ENCODE data around the gene UNK.

UNK gene, protein sequence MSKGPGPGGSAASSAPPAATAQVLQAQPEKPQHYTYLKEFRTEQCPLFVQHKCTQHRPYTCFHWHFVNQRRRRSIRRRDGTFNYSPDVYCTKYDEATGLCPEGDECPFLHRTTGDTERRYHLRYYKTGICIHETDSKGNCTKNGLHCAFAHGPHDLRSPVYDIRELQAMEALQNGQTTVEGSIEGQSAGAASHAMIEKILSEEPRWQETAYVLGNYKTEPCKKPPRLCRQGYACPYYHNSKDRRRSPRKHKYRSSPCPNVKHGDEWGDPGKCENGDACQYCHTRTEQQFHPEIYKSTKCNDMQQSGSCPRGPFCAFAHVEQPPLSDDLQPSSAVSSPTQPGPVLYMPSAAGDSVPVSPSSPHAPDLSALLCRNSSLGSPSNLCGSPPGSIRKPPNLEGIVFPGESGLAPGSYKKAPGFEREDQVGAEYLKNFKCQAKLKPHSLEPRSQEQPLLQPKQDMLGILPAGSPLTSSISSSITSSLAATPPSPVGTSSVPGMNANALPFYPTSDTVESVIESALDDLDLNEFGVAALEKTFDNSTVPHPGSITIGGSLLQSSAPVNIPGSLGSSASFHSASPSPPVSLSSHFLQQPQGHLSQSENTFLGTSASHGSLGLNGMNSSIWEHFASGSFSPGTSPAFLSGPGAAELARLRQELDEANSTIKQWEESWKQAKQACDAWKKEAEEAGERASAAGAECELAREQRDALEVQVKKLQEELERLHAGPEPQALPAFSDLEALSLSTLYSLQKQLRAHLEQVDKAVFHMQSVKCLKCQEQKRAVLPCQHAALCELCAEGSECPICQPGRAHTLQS

DNA sequence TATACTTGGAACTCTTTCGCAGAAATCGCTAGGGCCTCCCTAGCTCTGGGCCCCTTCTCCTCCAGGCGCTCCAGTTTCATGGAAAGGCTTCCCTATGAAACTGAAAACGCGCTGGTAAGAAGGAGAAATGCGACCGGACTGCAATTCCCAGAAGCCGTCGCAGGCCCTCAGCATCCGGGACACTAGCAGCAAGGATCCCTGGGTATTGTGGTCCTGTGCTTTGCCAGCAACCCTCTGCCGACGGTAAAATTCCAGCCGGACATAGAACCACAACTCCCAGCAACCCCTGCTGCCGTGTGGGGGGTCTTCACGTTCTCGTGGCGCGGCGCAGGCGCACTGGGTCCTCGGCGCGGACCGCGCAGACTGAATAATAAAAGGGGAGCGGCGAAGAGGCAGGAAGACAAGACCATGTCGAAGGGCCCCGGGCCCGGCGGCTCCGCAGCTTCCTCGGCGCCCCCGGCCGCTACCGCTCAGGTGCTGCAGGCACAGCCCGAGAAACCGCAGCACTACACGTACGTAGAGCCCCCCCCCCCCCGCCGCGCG, at the start of gene UNK:
UNK (plus strand) TSS at position 334 of the 543 bp plus-strand sequence; CDS start at position 409, 75 bp downstream.
- DNase-seq, result peak; percentile 92 to 94

DNA sequence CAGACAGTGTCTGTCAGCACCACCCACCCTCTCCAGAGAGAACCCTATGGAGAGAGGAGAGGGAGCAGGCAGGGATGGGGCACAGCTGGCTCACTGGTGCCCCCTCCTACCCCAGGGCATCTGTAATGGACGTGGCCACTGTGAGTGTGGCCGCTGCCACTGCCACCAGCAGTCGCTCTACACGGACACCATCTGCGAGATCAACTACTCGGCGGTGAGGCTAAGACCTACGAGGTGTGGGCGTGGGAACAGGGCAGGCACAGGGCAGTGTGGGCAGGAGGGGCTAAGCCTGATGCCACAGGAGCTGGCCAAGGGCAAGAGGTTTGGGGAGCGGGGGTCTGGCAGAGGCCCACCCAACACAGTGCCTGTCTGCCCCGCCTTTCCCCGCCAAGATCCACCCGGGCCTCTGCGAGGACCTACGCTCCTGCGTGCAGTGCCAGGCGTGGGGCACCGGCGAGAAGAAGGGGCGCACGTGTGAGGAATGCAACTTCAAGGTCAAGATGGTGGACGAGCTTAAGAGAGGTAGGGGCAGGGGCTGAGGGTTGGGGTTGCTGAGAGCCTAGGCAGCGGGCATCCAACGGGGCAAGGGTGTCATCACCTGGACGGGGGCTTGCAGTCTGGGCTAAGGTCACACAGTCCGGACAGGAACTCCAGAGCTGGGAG, 48.3 kb upstream of the UNK start:
- no peak for DNase-seq

DNA sequence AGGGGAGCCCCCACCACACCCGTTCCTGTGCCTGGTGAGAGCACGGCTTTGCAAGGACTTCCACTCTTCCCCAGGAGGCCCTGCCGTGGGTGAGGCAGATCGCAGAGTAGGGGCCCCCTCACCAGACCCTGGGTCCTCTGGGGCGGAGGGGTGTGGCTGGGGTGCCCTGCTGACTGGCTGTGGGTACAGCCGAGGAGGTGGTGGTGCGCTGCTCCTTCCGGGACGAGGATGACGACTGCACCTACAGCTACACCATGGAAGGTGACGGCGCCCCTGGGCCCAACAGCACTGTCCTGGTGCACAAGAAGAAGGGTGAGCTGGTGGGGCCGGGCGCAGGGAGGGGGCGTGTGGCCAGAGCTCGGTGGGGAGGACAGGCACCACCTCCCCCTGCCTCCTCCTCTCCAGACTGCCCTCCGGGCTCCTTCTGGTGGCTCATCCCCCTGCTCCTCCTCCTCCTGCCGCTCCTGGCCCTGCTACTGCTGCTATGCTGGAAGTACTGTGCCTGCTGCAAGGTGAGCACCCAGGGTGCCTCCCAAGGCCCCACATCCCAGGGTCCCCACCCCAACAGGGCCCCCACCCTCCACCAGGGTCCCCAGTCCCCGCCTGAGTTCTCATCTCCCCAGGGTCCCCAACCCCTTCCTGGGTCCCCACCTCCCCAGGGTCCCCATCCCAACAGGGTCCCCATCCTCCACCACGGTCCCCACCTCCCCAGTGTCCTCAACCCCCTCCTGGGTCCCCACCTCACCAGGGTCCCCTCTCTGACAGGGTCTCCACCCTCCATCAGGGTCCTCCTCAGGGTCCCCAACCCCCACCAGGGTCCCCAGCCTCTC, 47.3 kb upstream of the UNK start:
- no peak for DNase-seq

DNA sequence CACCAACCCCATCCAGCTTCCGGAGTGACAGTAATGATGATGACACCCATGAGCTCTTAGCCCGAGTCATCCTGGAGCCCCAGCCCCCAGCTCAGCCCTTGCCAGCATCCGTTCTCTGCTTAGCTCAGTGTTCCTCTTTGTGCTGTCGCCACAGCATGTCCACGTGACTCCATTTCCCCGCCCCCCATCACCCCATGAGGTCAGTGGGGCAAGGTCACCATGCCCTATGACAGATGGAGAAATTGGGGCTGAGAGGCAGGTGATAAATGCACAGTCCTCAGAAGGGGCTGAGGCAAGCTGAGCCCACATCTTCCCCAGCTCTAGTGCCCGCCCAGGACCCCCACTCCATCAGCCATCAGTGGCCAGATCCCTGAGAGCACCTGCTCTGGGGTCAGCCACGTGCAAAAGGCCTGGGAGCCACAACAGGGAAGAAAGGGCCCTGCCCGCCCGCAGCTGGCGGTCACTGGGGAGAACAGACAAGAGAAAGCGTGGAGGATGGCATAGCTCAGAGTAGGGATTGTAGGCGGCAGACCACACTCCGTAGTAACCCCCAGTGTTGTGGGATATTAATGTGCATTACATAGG, 46.3 kb upstream of the UNK start:
- no peak for DNase-seq

DNA sequence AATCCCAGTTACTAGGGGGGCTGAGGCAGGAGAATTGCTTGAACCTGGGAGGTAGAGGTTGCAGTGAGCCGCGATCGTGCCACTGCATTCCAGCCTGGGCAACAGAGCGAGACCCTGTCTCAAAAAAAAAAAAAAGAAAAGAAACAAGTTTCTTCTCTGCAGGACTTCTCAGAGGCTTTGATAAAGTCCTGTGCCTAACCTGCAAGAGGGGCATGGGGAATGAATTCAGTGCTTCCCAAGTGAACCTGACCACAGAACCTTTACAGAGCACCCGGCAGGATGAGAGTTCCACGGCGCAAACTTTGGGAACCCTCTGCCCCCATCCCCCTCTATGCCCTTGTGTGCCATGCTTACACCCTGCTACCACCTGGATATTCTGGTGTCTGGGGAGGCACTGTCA, 45.4 kb upstream of the UNK start:
- no peak for DNase-seq

DNA sequence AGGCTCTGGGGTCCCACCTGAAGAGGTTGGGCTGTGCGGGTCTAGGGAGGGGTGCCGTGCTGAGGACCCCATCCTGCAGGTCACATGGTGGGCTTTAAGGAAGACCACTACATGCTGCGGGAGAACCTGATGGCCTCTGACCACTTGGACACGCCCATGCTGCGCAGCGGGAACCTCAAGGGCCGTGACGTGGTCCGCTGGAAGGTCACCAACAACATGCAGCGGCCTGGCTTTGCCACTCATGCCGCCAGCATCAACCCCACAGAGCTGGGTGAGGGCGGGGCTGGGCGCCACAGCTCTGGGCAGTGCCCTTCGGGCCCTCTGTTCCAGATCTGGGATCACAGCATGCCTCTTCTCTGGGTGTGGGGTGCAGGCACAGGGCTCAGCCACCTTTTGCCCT, 44.8 kb upstream of the UNK start:
- no peak for DNase-seq

DNA sequence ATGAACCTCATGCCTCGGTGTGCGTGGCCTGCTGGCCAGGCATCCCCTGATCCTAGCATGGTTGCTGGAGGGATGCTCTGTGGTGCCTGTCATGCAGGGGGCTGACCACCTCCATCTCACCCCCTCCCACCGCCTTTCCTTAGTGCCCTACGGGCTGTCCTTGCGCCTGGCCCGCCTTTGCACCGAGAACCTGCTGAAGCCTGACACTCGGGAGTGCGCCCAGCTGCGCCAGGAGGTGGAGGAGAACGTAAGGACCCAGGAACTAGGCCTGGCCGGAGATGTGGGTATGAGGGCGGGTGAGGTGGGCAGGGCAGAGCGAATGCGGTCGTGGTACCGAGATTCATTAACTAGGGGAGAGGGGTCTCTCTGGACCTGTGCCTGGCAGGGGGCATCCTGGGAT, 44.4 kb upstream of the UNK start:
- no peak for DNase-seq

DNA sequence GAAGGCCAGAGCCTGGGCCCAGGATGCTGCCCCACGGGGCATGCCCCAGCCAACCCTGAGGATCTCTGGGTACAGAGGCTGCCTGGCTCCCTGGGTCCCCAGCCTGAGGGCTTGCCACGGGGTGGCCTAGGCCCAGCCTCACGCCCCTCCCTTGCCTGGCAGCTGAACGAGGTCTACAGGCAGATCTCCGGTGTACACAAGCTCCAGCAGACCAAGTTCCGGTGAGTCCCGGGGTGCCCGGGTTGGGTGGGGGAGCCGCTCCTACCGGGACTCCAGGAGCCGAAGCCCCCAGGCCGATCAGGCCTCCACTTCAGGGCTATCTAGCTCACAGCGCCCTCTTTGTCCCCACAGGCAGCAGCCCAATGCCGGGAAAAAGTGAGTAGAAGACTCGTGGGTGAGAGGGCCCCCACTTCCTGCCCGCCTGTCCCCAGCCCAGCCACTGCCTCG, 44.0 kb upstream of the UNK start:
- DNase-seq, result no peak

DNA sequence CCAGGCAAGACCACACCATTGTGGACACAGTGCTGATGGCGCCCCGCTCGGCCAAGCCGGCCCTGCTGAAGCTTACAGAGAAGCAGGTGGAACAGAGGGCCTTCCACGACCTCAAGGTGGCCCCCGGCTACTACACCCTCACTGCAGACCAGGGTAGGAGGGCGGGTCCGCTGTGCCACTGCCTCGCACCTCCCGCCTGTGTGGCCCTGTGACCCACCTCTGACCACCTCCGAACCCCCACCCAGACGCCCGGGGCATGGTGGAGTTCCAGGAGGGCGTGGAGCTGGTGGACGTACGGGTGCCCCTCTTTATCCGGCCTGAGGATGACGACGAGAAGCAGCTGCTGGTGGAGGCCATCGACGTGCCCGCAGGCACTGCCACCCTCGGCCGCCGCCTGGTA, 42.3 kb upstream of the UNK start:
- no peak for DNase-seq

DNA sequence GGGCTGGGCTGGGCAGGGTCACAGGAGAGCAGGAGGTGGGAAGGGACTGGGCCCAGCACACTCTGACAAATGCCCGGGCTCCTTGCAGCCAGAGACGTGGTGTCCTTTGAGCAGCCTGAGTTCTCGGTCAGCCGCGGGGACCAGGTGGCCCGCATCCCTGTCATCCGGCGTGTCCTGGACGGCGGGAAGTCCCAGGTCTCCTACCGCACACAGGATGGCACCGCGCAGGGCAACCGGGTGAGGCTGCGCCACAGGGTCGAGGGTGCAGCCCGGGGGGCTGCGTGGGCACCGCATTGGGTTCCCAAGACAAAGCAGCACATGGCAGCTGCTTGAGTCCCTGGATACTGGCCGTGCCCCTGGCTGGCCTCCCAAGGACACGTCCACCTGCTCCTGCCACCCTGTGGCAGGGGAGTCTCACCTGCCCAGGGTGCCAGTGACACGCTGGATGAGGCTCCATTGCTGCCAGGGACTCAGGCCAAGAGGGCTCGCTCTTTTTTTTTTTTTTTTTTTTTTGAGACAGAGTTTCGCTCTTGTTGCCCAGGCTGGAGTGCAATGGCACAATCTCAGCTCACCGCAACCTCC, 40.9 kb upstream of the UNK start:
- no peak for DNase-seq

DNA sequence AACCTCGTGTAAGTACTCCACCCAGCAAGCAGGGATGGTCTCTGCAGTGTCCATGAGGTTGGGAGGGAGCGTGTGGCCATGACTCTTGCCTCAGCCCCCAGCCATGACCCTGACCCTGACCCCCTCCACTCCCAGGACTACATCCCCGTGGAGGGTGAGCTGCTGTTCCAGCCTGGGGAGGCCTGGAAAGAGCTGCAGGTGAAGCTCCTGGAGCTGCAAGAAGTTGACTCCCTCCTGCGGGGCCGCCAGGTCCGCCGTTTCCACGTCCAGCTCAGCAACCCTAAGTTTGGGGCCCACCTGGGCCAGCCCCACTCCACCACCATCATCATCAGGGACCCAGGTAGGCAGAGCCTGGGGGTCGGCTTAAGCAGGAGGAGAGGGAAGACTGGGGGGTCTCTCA, 35.9 kb upstream of the UNK start:
- DNase-seq, result no peak

DNA sequence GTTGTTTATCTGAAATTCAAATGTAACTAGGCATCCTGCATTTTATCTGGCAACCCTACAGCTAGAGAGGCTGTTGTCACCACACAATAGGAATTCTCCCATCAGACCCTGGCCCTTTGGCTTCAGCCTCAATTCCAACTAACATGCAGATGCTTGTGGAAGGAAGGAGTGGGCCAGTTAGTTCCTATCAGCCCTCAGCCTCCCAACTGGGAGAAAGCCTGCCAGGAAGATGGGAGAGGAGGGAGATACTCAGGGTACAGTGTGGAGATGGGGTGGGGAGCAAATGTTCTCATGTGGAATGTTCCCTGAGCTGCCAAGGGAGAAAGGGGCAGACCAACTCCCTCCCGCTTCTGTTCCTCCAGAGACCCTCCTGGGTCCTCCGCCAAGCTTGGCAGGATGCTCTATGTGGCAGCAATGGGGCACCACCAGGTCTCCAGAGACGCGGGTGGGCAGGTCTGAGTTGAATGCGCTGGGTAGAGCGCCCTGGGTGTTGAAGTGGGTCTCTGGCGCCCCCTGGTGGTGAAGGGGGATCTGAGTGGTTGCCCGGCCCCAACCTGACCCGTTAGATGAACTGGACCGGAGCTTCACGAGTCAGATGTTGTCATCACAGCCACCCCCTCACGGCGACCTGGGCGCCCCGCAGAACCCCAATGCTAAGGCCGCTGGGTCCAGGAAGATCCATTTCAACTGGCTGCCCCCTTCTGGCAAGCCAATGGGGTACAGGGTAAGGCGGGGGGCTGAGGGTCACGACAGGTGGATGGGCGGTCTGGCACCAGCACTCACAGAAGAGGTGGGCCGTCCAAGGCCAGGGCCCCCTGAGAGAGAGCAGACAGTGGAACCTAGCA, 34.8 kb upstream of the UNK start:
- DNase-seq, result peak; percentile 93 to 94

DNA sequence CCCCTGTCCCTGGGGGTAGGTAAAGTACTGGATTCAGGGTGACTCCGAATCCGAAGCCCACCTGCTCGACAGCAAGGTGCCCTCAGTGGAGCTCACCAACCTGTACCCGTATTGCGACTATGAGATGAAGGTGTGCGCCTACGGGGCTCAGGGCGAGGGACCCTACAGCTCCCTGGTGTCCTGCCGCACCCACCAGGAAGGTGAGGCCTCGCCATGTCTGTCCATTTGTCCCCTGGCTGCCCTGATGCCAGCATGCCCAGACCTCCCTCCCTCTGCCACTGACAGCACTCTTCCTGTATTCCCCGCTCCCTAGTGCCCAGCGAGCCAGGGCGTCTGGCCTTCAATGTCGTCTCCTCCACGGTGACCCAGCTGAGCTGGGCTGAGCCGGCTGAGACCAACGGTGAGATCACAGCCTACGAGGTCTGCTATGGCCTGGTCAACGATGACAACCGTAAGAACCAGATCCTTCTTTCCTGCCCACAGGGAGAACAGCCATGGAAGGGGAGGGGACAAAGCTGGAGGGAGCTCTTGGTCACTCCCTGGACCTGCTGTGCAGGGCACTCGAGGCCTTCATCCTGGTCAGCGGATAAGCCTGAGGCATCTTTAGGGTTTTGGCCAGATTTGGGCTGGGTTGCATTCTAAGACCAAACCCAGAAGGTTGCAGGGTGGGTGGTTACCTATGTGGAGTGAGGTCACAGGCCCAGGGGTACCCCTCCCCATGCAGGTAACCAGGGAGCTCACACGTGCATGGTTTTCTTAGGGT, 33.8 kb upstream of the UNK start:
- no peak for DNase-seq

DNA sequence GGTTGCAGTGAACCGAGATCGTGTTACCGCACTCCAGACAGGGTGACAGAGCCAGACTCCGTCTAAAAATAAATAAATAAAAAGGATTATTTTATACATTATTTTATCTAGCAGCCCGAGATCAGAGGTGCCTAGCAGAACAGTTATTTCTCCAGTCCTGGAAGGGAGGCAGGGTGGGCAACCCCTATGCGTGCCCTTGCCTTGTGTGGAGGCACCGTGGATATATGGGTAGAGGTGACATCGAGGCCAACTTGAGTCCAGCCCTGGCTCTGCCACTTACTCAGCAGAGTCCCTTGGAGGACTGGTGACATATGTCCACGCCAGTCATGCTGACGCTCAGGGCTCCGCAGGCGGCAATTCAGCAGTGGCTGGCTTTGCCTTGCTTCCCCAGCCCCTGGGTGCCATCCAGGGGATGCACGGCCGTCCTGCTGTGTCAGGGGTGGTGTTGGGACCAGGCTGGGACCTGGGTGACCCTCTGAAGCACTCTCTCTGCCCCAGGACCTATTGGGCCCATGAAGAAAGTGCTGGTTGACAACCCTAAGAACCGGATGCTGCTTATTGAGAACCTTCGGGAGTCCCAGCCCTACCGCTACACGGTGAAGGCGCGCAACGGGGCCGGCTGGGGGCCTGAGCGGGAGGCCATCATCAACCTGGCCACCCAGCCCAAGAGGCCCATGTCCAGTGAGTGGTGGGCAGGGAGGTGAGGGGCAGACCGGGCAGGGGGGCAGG, 32.8 kb upstream of the UNK start:
- no peak for DNase-seq

DNA sequence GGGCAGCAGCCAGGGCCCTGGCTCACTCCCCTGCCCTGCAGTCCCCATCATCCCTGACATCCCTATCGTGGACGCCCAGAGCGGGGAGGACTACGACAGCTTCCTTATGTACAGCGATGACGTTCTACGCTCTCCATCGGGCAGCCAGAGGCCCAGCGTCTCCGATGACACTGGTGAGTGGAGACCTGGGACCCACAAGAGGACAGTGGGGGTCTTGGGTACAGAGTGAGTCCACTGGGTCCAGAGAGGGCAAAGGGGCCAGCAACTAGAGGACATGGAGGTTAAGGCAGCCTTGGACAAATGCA, 32.2 kb upstream of the UNK start:
- no peak for DNase-seq

DNA sequence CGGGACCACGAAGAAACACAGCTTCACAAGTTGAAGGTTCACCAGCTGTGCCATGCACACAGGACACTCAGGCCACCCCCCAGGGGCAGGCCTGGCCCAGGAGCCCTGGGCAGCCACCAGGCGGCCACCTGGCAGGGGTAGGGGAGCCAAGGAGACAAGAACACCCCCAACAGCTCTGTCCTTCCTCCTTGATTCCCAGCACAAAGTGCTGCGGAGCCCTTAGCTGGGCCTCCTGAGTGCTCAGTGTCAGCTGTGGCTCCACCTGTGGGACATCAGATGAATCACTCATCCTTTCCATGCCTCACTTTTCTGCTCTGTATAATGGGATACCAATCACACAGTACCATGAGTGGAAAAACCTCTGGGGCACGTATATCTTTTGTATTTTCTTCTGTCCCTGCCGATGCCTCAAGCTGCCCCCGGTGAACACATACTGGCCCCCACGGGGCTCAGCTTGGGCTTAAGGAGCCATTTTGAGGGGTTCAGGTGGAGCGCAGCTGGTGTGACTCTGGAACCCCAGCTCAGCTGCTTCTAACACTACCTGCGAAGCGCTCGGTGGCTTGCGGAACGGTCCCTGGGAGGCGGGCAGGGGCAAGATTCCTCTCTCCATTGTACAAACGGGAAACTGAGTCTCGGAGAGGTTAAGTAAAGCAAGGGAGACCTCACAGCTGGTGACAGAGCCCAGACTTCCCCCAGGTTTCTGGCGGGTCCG, 31.6 kb upstream of the UNK start:
- no peak for DNase-seq

DNA sequence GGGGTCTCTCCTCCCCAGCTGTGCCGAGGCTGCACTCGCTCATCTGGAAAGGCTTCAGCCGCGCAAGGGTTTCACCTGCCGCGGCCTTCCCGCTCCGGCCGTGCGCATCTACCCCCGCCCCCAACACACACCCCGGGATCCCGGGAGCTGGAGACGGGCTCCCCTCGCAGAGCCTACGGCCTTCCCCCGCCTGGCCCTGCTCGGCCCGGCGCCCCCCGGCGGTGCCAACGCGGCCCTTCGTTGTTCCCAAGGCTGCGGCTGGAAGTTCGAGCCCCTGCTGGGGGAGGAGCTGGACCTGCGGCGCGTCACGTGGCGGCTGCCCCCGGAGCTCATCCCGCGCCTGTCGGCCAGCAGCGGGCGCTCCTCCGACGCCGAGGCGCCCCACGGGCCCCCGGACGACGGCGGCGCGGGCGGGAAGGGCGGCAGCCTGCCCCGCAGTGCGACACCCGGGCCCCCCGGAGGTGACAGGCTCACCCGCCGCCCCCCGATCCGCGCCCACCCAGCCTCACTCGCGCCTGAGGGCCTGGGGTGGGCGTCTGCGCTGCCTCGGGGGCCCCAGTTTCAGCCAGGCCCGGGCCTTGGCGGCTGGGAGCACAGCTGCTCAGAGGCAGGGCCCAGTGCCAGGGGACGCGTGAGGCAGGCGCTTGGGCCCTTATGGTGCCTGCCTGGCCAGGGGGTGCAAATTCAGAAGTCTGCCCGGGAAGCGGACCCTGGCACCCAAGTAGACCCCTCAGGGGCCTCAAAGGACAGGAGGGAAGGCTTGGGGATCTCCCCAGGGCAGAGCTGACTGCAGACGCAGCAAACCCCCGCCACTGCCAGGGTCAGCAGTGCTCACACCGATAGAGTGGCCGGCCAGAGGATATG, 30.9 kb upstream of the UNK start:
- DNase-seq, result peak; percentile 71 to 77

All from activated CD4-positive, alpha-beta T cell treated with anti-CD3 and anti-CD28 coated beads, Interleukin-2, amount 50 U/mL, for 48 hours (primary cell).